HCT116 (cell line): ENCODE results near the gene BCR. TPM values are rescaled to one million over a fixed set of nuclear protein-coding genes. Genes with fewer than 3 reads are reported as not detected.

Experiments
- ATAC-seq: fragments of 200-7000 bp; cut with Tn5 transposase; 2 replicates; pipeline ENCODE4 v1.9.1; 2020; ENCODE audit warnings: mild to moderate bottlenecking, moderate library complexity
- BruUV-seq: library from RNA; stranded (reverse); fragments of 400-500 nt; replicated peaks from 2 replicates; lab custom pipeline; 2021; lab: Mats Ljungman, UMichigan
- CTCF ChIA-PET: fragments of 300-600 bp; sonication (Branson Sonifier 250); formaldehyde crosslinking; loops from one replicate; lab custom pipeline; 2021; ENCODE audit warnings: antibody characterized with exemption; lab: Charles Lee
- POLR2A ChIA-PET: fragments of 300-600, 350-600 bp; sonication (Branson Sonifier 250); formaldehyde crosslinking; loops from one replicate; lab custom pipeline; 2021; ENCODE audit warnings: antibody characterized with exemption; lab: Charles Lee
- RAD21 ChIA-PET, 2 experiments: fragments of 300-600 bp; sonication (Branson Sonifier 250); formaldehyde crosslinking; loops; one replicate each; lab custom pipeline; 2023; ENCODE audit warnings: low total read pairs in 2 of 2; ENCODE audit not compliant: uncharacterized antibody in 2 of 2, unreplicated experiment in 2 of 2, low non-redundant PET in 1 of 2; lab: Charles Lee
- DNase-seq: peaks from one replicate; pipeline ENCODE4 v3.0.0-alpha.2; 2010; ENCODE audit warnings: low read depth, low spot score
- H2AFZ ChIP-seq: fragments of 200-600 bp; shearing (Covaris generic), sonication (generic); 2 replicates; pipeline ENCODE4 v1.6.1; 2017; ENCODE audit warnings: low read depth, mixed run types, mixed read lengths, antibody characterized with exemption, low read length; ENCODE audit not compliant: poor library complexity, severe bottlenecking
- H3K27ac ChIP-seq: 2 replicates; pipeline ENCODE4 v1.5.1; 2012; ENCODE audit warnings: low read depth, low read length
- H3K27me3 ChIP-seq: fragments of 200-600 bp; sonication (generic); 2 replicates; pipeline ENCODE4 v1.6.1; 2016; ENCODE audit warnings: mixed run types, low read length, mixed read lengths; ENCODE audit not compliant: insufficient read depth
- H3K36me3 ChIP-seq, 2 experiments: fragments of 200-500 bp in 1 of 2; fragments of 200-600 bp in 1 of 2; sonication (Bioruptor generic) in 1 of 2; sonication (generic) in 1 of 2; 2 replicates each; pipeline versions ENCODE4 v1.5.1 to v1.6.1; 2014 to 2016; ENCODE audit warnings: low read length in 2 of 2, inconsistent platforms in 1 of 2, mixed read lengths in 1 of 2, mixed run types in 1 of 2; ENCODE audit not compliant: insufficient read depth in 2 of 2, control insufficient read depth in 1 of 2
- H3K4me1 ChIP-seq, 2 experiments: fragments of 200-600 bp in 1 of 2; sonication (generic) in 1 of 2; 2 replicates each; pipeline versions ENCODE4 v1.5.1 to v1.6.1; 2012 to 2017; ENCODE audit warnings: low read length in 2 of 2, inconsistent platforms in 1 of 2, mild to moderate bottlenecking in 1 of 2, mixed read lengths in 1 of 2, mixed run types in 1 of 2, moderate library complexity in 1 of 2; ENCODE audit not compliant: insufficient read depth in 2 of 2, control insufficient read depth in 1 of 2
- H3K4me2 ChIP-seq: fragments of 200-600 bp; sonication (generic); 2 replicates; pipeline ENCODE4 v1.6.1; 2017; ENCODE audit warnings: mixed run types, low read length, mixed read lengths
- H3K4me3 ChIP-seq, 2 experiments: fragments of 200-600 bp in 1 of 2; sonication (generic) in 1 of 2; replicated peaks in 1 of 2; 2 replicates each; pipeline ENCODE4 v1.5.1; 2011 to 2016; ENCODE audit warnings: low read length in 2 of 2, control low read depth in 1 of 2, low read depth in 1 of 2, mild to moderate bottlenecking in 1 of 2, mixed read lengths in 1 of 2, mixed run types in 1 of 2
- H3K79me2 ChIP-seq: fragments of 200-600 bp; sonication (generic); 2 replicates; pipeline ENCODE4 v1.6.1; 2017; ENCODE audit warnings: mild to moderate bottlenecking, mixed run types, low read length, moderate library complexity, mixed read lengths; ENCODE audit not compliant: insufficient read depth
- H3K9ac ChIP-seq: fragments of 200-600 bp; sonication (generic); 2 replicates; pipeline ENCODE4 v1.6.1; 2016; ENCODE audit warnings: low read length, mixed read lengths
- H3K9me2 ChIP-seq: fragments of 200-600 bp; sonication (generic), shearing (Covaris generic); 2 replicates; pipeline ENCODE4 v1.6.1; 2017; ENCODE audit warnings: mixed run types, mild to moderate bottlenecking, moderate library complexity; ENCODE audit not compliant: insufficient read depth
- H3K9me3 ChIP-seq, 2 experiments: fragments of 200-500 bp in 1 of 2; fragments of 200-600 bp in 1 of 2; sonication (Bioruptor generic) in 1 of 2; sonication (generic) in 1 of 2; 2 replicates each; pipeline ENCODE4 v1.6.1; 2014 to 2017; ENCODE audit warnings: low read length in 2 of 2, mixed read lengths in 2 of 2, inconsistent platforms in 1 of 2, low read depth in 1 of 2, mild to moderate bottlenecking in 1 of 2, mixed run types in 1 of 2, moderate library complexity in 1 of 2; ENCODE audit not compliant: control insufficient read depth in 1 of 2, insufficient read depth in 1 of 2
- H4K20me1 ChIP-seq: fragments of 200-600 bp; sonication (generic), shearing (Covaris generic); 2 replicates; pipeline ENCODE4 v1.6.1; 2017; ENCODE audit warnings: mixed run types, mild to moderate bottlenecking, moderate library complexity; ENCODE audit not compliant: insufficient read depth
- CBX3 ChIP-seq: IDR thresholded peaks from 2 replicates; pipeline ENCODE4 v1.6.1; 2012; ENCODE audit warnings: low read depth
- CEBPB ChIP-seq: IDR thresholded peaks from 2 replicates; pipeline ENCODE4 v1.6.1; 2012; ENCODE audit warnings: low read depth
- CTCF ChIP-seq, 3 experiments: fragments of 200-600 bp in 1 of 3; sonication (generic) in 1 of 3; IDR thresholded peaks in 2 of 3; conservative IDR thresholded peaks in 1 of 3; 2 replicates each; pipeline ENCODE4 v1.5.1; 2012 to 2017; ENCODE audit warnings: low read depth in 2 of 3, low read length in 2 of 3, antibody characterized with exemption in 1 of 3, borderline replicate concordance in 1 of 3, control low read depth in 1 of 3, mild to moderate bottlenecking in 1 of 3, mixed read lengths in 1 of 3, mixed run types in 1 of 3, moderate library complexity in 1 of 3; ENCODE audit not compliant: insufficient read depth in 1 of 3
- EZH2 ChIP-seq: fragments of 200-600 bp; sonication (generic); IDR thresholded peaks from 2 replicates; pipeline ENCODE4 v1.6.1; 2017; ENCODE audit warnings: antibody characterized with exemption, mixed run types
- EZH2phosphoT487 ChIP-seq: fragments of 200-600 bp; IDR thresholded peaks from 2 replicates; pipeline ENCODE4 v1.6.1; 2018; ENCODE audit warnings: antibody characterized with exemption, borderline replicate concordance
- JUND ChIP-seq: IDR thresholded peaks from 2 replicates; pipeline ENCODE4 v1.6.1; 2012
- POLR2A ChIP-seq: IDR thresholded peaks from 2 replicates; pipeline ENCODE4 v1.7.0; 2011; ENCODE audit warnings: borderline replicate concordance; ENCODE audit not compliant: insufficient read depth, insufficient read length; ENCODE audit errors: extremely low read depth
- POLR2AphosphoS5 ChIP-seq: IDR thresholded peaks from 2 replicates; pipeline ENCODE4 v1.6.1; 2011; ENCODE audit warnings: mild to moderate bottlenecking, low read depth, low read length, moderate library complexity
- RAD21 ChIP-seq: IDR thresholded peaks from 2 replicates; pipeline ENCODE4 v1.6.1; 2012; ENCODE audit warnings: low read depth, mild to moderate bottlenecking
- SRF ChIP-seq: IDR thresholded peaks from 2 replicates; pipeline ENCODE4 v1.6.1; 2012; ENCODE audit warnings: low read depth
- TCF7L2 ChIP-seq: IDR thresholded peaks from 2 replicates; pipeline ENCODE4 v1.7.0; 2011; ENCODE audit warnings: borderline replicate concordance, inconsistent platforms; ENCODE audit not compliant: insufficient read depth, insufficient read length; ENCODE audit errors: extremely low read depth
- ZNF274 ChIP-seq: fragments of 200-500 bp; sonication (Bioruptor generic); IDR thresholded peaks from 2 replicates; pipeline ENCODE4 v1.6.1; 2014; ENCODE audit warnings: mild to moderate bottlenecking, low read depth, low read length, inconsistent platforms
- intact Hi-C: fragments of 100-400 bp; cut with micrococcal nuclease; formaldehyde crosslinking; loops from 2 replicates; pipeline ENCODE4 v1.10.0; 2022
- total RNA-seq: library from RNA; stranded (reverse); gene quantifications from one replicate; pipeline ENCODE4 v1.2.1, GENCODE V29; 2021; ENCODE audit not compliant: unreplicated experiment
- TF ChIP-seq, protein P1 (sequence below): IDR thresholded peaks from 2 replicates; pipeline ENCODE4 v1.6.1; 2012; ENCODE audit warnings: low read depth

BCR gene
- total RNA-seq, 1 experiment from 2014 or later, result 39.7 TPM

GRCh38 chr22:23226497-23226850 lies 46.2 kb downstream of the BCR start:
- H3K27ac ChIP-seq, result peak overlapping the region; percentile 16; the same call in 1 of the 2 replicates
- intact Hi-C loops, result no loop called here
- no peak overlapping the region for H2AFZ ChIP-seq
- H3K9ac ChIP-seq, result no peak overlapping the region
- no peak overlapping the region for H3K4me2 ChIP-seq
- CTCF ChIA-PET, result no interaction called here
- peaks cover 6 to 8% of the 10 kb centered on the region in 2 experiments; a peak in 3 of 4 replicates for H3K4me1 ChIP-seq
- POLR2A ChIA-PET, result no interaction called here
- peaks cover 94% of the 10 kb centered on the region for H3K79me2 ChIP-seq
- DNase-seq, result no peak
- RAD21 ChIA-PET, result no interaction called here
- H3K36me3 ChIP-seq, result no peaks in the 10 kb centered on the region
- no peak for TF ChIP-seq CBX3
- TF ChIP-seq POLR2AphosphoS5, result no peak
- TF ChIP-seq EZH2, result no peak
- TF ChIP-seq CEBPB, result no peak
- TF ChIP-seq SRF, result no peak
- no peak for TF ChIP-seq ZNF274
- no peak for TF ChIP-seq RAD21
- TF ChIP-seq, protein P1, sequence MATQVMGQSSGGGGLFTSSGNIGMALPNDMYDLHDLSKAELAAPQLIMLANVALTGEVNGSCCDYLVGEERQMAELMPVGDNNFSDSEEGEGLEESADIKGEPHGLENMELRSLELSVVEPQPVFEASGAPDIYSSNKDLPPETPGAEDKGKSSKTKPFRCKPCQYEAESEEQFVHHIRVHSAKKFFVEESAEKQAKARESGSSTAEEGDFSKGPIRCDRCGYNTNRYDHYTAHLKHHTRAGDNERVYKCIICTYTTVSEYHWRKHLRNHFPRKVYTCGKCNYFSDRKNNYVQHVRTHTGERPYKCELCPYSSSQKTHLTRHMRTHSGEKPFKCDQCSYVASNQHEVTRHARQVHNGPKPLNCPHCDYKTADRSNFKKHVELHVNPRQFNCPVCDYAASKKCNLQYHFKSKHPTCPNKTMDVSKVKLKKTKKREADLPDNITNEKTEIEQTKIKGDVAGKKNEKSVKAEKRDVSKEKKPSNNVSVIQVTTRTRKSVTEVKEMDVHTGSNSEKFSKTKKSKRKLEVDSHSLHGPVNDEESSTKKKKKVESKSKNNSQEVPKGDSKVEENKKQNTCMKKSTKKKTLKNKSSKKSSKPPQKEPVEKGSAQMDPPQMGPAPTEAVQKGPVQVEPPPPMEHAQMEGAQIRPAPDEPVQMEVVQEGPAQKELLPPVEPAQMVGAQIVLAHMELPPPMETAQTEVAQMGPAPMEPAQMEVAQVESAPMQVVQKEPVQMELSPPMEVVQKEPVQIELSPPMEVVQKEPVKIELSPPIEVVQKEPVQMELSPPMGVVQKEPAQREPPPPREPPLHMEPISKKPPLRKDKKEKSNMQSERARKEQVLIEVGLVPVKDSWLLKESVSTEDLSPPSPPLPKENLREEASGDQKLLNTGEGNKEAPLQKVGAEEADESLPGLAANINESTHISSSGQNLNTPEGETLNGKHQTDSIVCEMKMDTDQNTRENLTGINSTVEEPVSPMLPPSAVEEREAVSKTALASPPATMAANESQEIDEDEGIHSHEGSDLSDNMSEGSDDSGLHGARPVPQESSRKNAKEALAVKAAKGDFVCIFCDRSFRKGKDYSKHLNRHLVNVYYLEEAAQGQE, result no peak
- no peak for TF ChIP-seq JUND
- TF ChIP-seq POLR2A, result no peak
- no peak for TF ChIP-seq TCF7L2
- no peak for TF ChIP-seq CTCF (IDR thresholded peaks at IDR 0.05 in 2 of 3, conservative IDR thresholded peaks at IDR 0.05 in 1 of 3; ENCODE audit: borderline replicate concordance in 1 of 3, insufficient read depth in 1 of 3, low read depth in 2 of 3, low read length in 2 of 3)
- TF ChIP-seq EZH2phosphoT487, result no peak
- peaks cover 10% of the 10 kb centered on the region for H4K20me1 ChIP-seq
- H3K9me3 ChIP-seq, result peaks cover 0 to 3% of the 10 kb centered on the region in 2 experiments; a peak in 1 of 4 replicates
- no peaks in the 10 kb centered on the region for H3K9me2 ChIP-seq
- H3K27me3 ChIP-seq, result no peaks in the 10 kb centered on the region
- no peak for ATAC-seq
- no TSS peak for BruUV-seq
- no peak overlapping the region for H3K4me3 ChIP-seq
